SK-N-SH (cell line): ENCODE measurements around the gene ITSN1.
"Not testable (repeated sequence)": the region's sequence is repeated elsewhere in the genome, so short reads cannot be mapped to it uniquely, and the experiment has no call there.

Source experiments
- CHD2 ChIP-seq: fragments of 150-350 bp; IDR thresholded peaks from 2 replicates; pipeline ENCODE4 v1.6.1; 2018; ENCODE audit warnings: low read length; ENCODE audit not compliant: partially characterized antibody
- CTCF ChIP-seq: fragments of 200-600 bp; sonication (generic); IDR thresholded peaks from 2 replicates; pipeline ENCODE4 v1.6.1; 2017; ENCODE audit warnings: antibody characterized with exemption, mild to moderate bottlenecking, moderate library complexity
- EZH2phosphoT487 ChIP-seq: fragments of 200-600 bp; sonication (generic); IDR thresholded peaks from 2 replicates; pipeline ENCODE4 v1.6.1; 2017; ENCODE audit warnings: low read depth, mixed run types, mild to moderate bottlenecking, antibody characterized with exemption, moderate library complexity, borderline replicate concordance
- FOXM1 ChIP-seq: IDR thresholded peaks from 2 replicates; pipeline ENCODE4 v1.4.0; 2012; ENCODE audit warnings: low read depth, mild to moderate bottlenecking
- MAX ChIP-seq: IDR thresholded peaks from 2 replicates; pipeline ENCODE4 v1.4.0; 2012; ENCODE audit warnings: low read depth
- MXI1 ChIP-seq: IDR thresholded peaks from 2 replicates; pipeline ENCODE4 v1.6.1; 2012; ENCODE audit warnings: mild to moderate bottlenecking, low read depth, low read length, improper control_type of control experiment
- PBX3 ChIP-seq: IDR thresholded peaks from 2 replicates; pipeline ENCODE4; 2012
- POLR2AphosphoS5 ChIP-seq: IDR thresholded peaks from 2 replicates; pipeline ENCODE4 v1.6.1; 2012; ENCODE audit warnings: low read depth, low read length
- RAD21 ChIP-seq: IDR thresholded peaks from 2 replicates; pipeline ENCODE4 v1.6.1; 2012; ENCODE audit warnings: mild to moderate bottlenecking, low read length
- RCOR1 ChIP-seq: fragments of 150-350 bp; IDR thresholded peaks from 2 replicates; pipeline ENCODE4 v1.6.1; 2017; ENCODE audit warnings: antibody characterized with exemption, low read length
- TAF1 ChIP-seq: IDR thresholded peaks from 2 replicates; pipeline ENCODE4 v1.6.1; 2012; ENCODE audit warnings: low read depth, mild to moderate bottlenecking, low read length, moderate library complexity, borderline replicate concordance
- TEAD4 ChIP-seq: IDR thresholded peaks from 2 replicates; pipeline ENCODE4 v1.4.0; 2012; ENCODE audit warnings: mild to moderate bottlenecking, borderline replicate concordance; ENCODE audit not compliant: insufficient read depth
- YY1 ChIP-seq: IDR thresholded peaks from 2 replicates; pipeline ENCODE4 v1.4.0; 2012; ENCODE audit warnings: low read depth, mild to moderate bottlenecking
- ZBTB33 ChIP-seq: IDR thresholded peaks from 2 replicates; pipeline ENCODE4 v1.4.0; 2012; ENCODE audit warnings: low read depth, borderline replicate concordance

GRCh38 chr21:33788438-33788837 is 146.1 kb downstream of the ITSN1 start:
- not testable (repeated sequence) for TF ChIP-seq ZBTB33, CTCF, YY1, TAF1, EZH2phosphoT487, FOXM1, POLR2AphosphoS5, RCOR1, PBX3, CHD2, TEAD4, RAD21, MXI1, MAX
